ENCODE data around the gene SH3GL3.

The SH3GL3 gene

GRCh38 chr15:83477172-83477807, 30.1 kb downstream of the SH3GL3 start:
- Histone ChIP-seq H3K36me3 (ENCODE audit: insufficient read depth, low read length) (no peaks in the 10 kb centered on the region), H3K27me3 (ENCODE audit: insufficient read depth, low read length) (no peaks in the 10 kb centered on the region), H4K20me1 (ENCODE audit: insufficient read depth, low read length) (no peaks in the 10 kb centered on the region), H3K27ac (ENCODE audit: low read depth, low read length, poor library complexity, severe bottlenecking) (no peak overlapping the region), H3F3A (ENCODE audit: insufficient read depth, low read length) (no peaks in the 10 kb centered on the region), H3K4me1 (ENCODE audit: insufficient read depth, low read length, severe bottlenecking) (no peaks in the 10 kb centered on the region), H3K79me2 (ENCODE audit: insufficient read depth, low read length) (no peaks in the 10 kb centered on the region), H3K9ac (ENCODE audit: low read length) (no peak overlapping the region), H2AFZ (ENCODE audit: low read length) (no peak overlapping the region), H3K4me2 (ENCODE audit: low read length) (no peak overlapping the region), H3K9me3 (ENCODE audit: low read length) (no peaks in the 10 kb centered on the region), H3K4me3 (ENCODE audit: low read depth, low read length, poor library complexity, severe bottlenecking) (no peak overlapping the region), H3K9me2 (ENCODE audit: low read depth, low read length) (no peaks in the 10 kb centered on the region)
- TF ChIP-seq EZH2 (IDR thresholded peaks at IDR 0.05; ENCODE audit: borderline replicate concordance, low read length) (no peak), CTCF (IDR thresholded peaks at IDR 0.05; ENCODE audit: low read length) (no peak)

DNA sequence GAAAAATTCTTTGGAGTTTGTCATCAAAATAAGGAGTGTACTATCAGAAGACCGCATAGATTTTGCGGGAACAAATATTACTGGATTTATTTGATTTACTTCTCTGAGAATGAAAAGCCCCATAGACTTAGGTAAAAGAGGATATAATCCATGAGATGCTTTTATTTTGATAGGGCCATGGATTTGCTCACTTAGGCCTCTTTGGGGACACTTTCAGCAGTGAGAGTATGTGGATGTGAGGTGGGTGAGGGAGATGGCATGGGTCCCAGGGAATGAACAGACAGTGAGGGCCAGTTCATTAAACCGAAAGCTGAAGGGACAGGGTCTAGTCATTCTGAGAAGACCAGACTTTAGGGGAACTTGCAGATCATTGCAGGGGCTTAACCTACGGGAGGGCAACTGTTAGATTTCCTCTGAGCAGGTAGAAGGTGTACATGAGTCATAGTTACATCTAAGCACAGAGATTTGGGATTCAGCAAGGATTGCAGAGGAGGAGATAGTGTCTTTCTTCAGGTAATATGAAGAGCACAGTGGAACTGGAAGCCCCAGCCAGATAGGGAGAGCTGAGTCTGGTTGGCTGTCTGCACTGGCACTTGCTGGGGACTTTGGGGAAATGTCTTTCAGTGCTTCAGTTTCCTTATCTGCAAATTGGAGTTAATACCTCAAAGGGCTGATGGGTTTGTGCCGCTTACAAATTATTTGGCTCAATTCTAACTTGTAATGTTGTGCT, 30.8 kb downstream of the SH3GL3 start:
- H3K79me2 ChIP-seq (ENCODE audit: insufficient read depth, low read length): no peaks in the 10 kb centered on the region
- TF ChIP-seq EZH2 (IDR thresholded peaks at IDR 0.05; ENCODE audit: borderline replicate concordance, low read length) (no peak), CTCF (IDR thresholded peaks at IDR 0.05; ENCODE audit: low read length) (no peak)
- no peak overlapping the region for H3K27ac ChIP-seq (ENCODE audit: low read depth, low read length, poor library complexity, severe bottlenecking)

GRCh38 chr15:83483612-83484011, 36.5 kb downstream of the SH3GL3 start:
- H3K9me2 ChIP-seq (ENCODE audit: low read depth, low read length): no peaks in the 10 kb centered on the region
- TF ChIP-seq CTCF (IDR thresholded peaks at IDR 0.05; ENCODE audit: low read length) (no peak), EZH2 (IDR thresholded peaks at IDR 0.05; ENCODE audit: borderline replicate concordance, low read length) (no peak)
- H3K4me2 ChIP-seq (ENCODE audit: low read length): no peak overlapping the region
- H3K4me1 ChIP-seq (ENCODE audit: insufficient read depth, low read length, severe bottlenecking): no peaks in the 10 kb centered on the region
- no peaks in the 10 kb centered on the region for H3K9me3 ChIP-seq (ENCODE audit: low read length)
- no peaks in the 10 kb centered on the region for H3K36me3 ChIP-seq (ENCODE audit: insufficient read depth, low read length)
- H3K9ac ChIP-seq (ENCODE audit: low read length): no peak overlapping the region
- H4K20me1 ChIP-seq (ENCODE audit: insufficient read depth, low read length): no peaks in the 10 kb centered on the region
- no peaks in the 10 kb centered on the region for H3K27me3 ChIP-seq (ENCODE audit: insufficient read depth, low read length)
- H3K79me2 ChIP-seq (ENCODE audit: insufficient read depth, low read length): no peaks in the 10 kb centered on the region
- H2AFZ ChIP-seq (ENCODE audit: low read length): no peak overlapping the region
- H3F3A ChIP-seq (ENCODE audit: insufficient read depth, low read length): no peaks in the 10 kb centered on the region
- H3K4me3 ChIP-seq (ENCODE audit: low read depth, low read length, poor library complexity, severe bottlenecking): no peak overlapping the region
- H3K27ac ChIP-seq (ENCODE audit: low read depth, low read length, poor library complexity, severe bottlenecking): no peak overlapping the region

More for the DNA sequence above, 30.8 kb downstream of the SH3GL3 start:
- no peaks in the 10 kb centered on the region for H3F3A ChIP-seq (ENCODE audit: insufficient read depth, low read length)
- H2AFZ ChIP-seq (ENCODE audit: low read length): no peak overlapping the region
- H3K36me3 ChIP-seq (ENCODE audit: insufficient read depth, low read length): no peaks in the 10 kb centered on the region
- no peaks in the 10 kb centered on the region for H3K9me3 ChIP-seq (ENCODE audit: low read length)
- no peak overlapping the region for H3K4me3 ChIP-seq (ENCODE audit: low read depth, low read length, poor library complexity, severe bottlenecking)
- no peak overlapping the region for H3K4me2 ChIP-seq (ENCODE audit: low read length)
- no peak overlapping the region for H3K9ac ChIP-seq (ENCODE audit: low read length)
- no peaks in the 10 kb centered on the region for H3K4me1 ChIP-seq (ENCODE audit: insufficient read depth, low read length, severe bottlenecking)
- no peaks in the 10 kb centered on the region for H4K20me1 ChIP-seq (ENCODE audit: insufficient read depth, low read length)
- H3K27me3 ChIP-seq (ENCODE audit: insufficient read depth, low read length): no peaks in the 10 kb centered on the region
- no peaks in the 10 kb centered on the region for H3K9me2 ChIP-seq (ENCODE audit: low read depth, low read length)
